GM12878 (cell line): ENCODE measurements around the gene CHN2. TPM values are rescaled to one million over a fixed set of nuclear protein-coding genes. Genes with fewer than 3 reads are reported as not detected.

Experiments used
- BACH1 ChIP-seq: fragments of 450-650 bp; IDR thresholded peaks from 2 replicates; pipeline ENCODE4 v1.6.1; 2017; ENCODE audit warnings: mild to moderate bottlenecking, borderline replicate concordance
- CHD2 ChIP-seq: IDR thresholded peaks from 2 replicates; pipeline ENCODE4 v1.6.1; 2011; ENCODE audit warnings: low read depth, low read length, improper control_type of control experiment, borderline replicate concordance
- JUND ChIP-seq: IDR thresholded peaks from 2 replicates; pipeline ENCODE4 v1.6.1; 2012; ENCODE audit warnings: low read depth, mild to moderate bottlenecking, low read length, improper control_type of control experiment, moderate library complexity
- LARP7 ChIP-seq: fragments of 450-650 bp; IDR thresholded peaks from 2 replicates; pipeline ENCODE4 v1.6.1; 2017; ENCODE audit warnings: mild to moderate bottlenecking
- MTA2 ChIP-seq: fragments of 450-650 bp; IDR thresholded peaks from 2 replicates; pipeline ENCODE4 v1.6.1; 2016; ENCODE audit warnings: low read depth, mild to moderate bottlenecking, moderate library complexity
- NFYA ChIP-seq: IDR thresholded peaks from 2 replicates; pipeline ENCODE4 v1.6.1; 2011; ENCODE audit warnings: low read depth, mild to moderate bottlenecking, low read length, improper control_type of control experiment, borderline replicate concordance
- PAX8 ChIP-seq: fragments of 450-650 bp; IDR thresholded peaks from 2 replicates; pipeline ENCODE4 v1.6.1; 2017; ENCODE audit warnings: mild to moderate bottlenecking, moderate library complexity
- POLR2AphosphoS2 ChIP-seq: IDR thresholded peaks from 2 replicates; pipeline ENCODE4 v1.6.1; 2011; ENCODE audit warnings: low read depth, mild to moderate bottlenecking, low read length, improper control_type of control experiment, moderate library complexity
- STAT3 ChIP-seq: IDR thresholded peaks from 2 replicates; pipeline ENCODE4 v1.6.1; 2011; ENCODE audit warnings: low read depth, low read length, improper control_type of control experiment
- TCF12 ChIP-seq: IDR thresholded peaks from 2 replicates; pipeline ENCODE4 v1.6.1; 2011; ENCODE audit warnings: low read depth, mild to moderate bottlenecking, low read length
- WRNIP1 ChIP-seq: IDR thresholded peaks from 2 replicates; pipeline ENCODE4 v1.6.1; 2011; ENCODE audit warnings: low read depth, low read length, improper control_type of control experiment, borderline replicate concordance
- ZBED1 ChIP-seq: IDR thresholded peaks from 2 replicates; pipeline ENCODE4 v1.6.1; 2016; ENCODE audit warnings: borderline replicate concordance
- polyA plus RNA-seq, 11 experiments: library from polyadenylated mRNA; depleted of rRNA in 4 of 11; unstranded in 6 of 11; stranded (reverse) in 5 of 11; fragments of >200 nt; fragmentation: Nextera tagmentation in 4 of 11; fragmentation: Illumina TruSeq in 1 of 11; extraction: Ambion mirVana in 4 of 11; extraction: Trizol in 1 of 11; gene quantifications; 1 replicate in 1 of 11; 2 replicates in 10 of 11; pipeline versions ENCODE4 v1.2.1 to v1.2.3, GENCODE V29; 2011 to 2016; ENCODE audit warnings: inconsistent platforms in 2 of 11, missing spikeins in 2 of 11, low read depth in 1 of 11
- total RNA-seq, 4 experiments: library from RNA; depleted of rRNA in 3 of 4; stranded (reverse); fragments of >200 nt in 3 of 4; fragmentation: Illumina TruSeq in 1 of 4; extraction: Trizol in 1 of 4; gene quantifications; 2 replicates each; pipeline versions ENCODE4 v1.2.1 to v1.2.3, GENCODE V29; 2013 to 2021
- TF ChIP-seq, protein P1 (sequence below), 3 experiments: IDR thresholded peaks in 2 of 3; conservative IDR thresholded peaks in 1 of 3; 2 replicates each; pipeline ENCODE4 v1.5.1; 2011; ENCODE audit warnings: low read depth in 3 of 3, low read length in 3 of 3, mild to moderate bottlenecking in 3 of 3, control low read depth in 2 of 3, moderate library complexity in 2 of 3, inconsistent platforms in 1 of 3, mixed read lengths in 1 of 3; ENCODE audit not compliant: control insufficient read depth in 2 of 3, insufficient read depth in 1 of 3; ENCODE audit errors: extremely low read depth in 1 of 3
- TF ChIP-seq, protein P2 (sequence below): IDR thresholded peaks from 2 replicates; pipeline ENCODE4 v1.6.1; 2011; ENCODE audit warnings: borderline replicate concordance, low read depth, mild to moderate bottlenecking, moderate library complexity, mixed read lengths, low read length; ENCODE audit not compliant: insufficient read depth; ENCODE audit errors: extremely low read length
- TF ChIP-seq, protein P3 (sequence below): fragments of 450-650 bp; formaldehyde crosslinking; IDR thresholded peaks from 2 replicates; pipeline ENCODE4 v1.5.0; 2022; ENCODE audit warnings: mild to moderate bottlenecking, missing genetic modification characterization

CHN2 gene
- total and polyA plus RNA-seq, 10 of the 15 experiments (the other 5 are each of a cell fraction or from before 2014, with no cell fraction given), result 0.11 to 3.8 (median 0.37) TPM; not detected in 2

DNA sequence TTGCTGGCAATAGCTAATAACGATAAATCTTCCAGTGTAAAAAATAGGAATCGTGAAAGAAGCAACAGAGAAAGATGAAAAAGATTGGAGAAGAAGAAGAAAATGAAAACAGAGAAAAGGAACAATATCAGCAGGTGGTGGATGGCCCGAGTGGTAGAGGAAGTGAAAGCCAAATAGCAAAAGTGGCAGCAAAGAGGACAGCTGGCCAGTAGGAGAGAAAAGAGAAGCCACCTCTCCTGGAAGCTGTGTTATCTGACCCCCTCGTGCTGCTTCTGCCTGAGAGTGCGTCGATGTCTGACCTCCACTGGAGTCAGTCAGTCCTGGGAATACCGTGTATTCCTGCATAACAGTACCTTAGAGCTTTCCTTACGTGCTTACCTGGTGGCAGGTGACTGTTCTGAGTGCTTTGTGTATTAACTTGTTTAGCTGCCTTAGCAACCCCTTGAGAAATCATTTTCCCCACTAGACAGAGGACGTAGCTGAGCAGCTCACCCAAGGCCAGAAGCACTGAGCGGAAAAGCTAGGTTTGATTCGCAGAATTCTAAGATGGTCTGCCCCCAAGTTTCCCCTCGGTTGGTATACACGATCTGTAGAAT, 88.3 kb downstream of the CHN2 start (continued):
- TF ChIP-seq, protein P1, sequence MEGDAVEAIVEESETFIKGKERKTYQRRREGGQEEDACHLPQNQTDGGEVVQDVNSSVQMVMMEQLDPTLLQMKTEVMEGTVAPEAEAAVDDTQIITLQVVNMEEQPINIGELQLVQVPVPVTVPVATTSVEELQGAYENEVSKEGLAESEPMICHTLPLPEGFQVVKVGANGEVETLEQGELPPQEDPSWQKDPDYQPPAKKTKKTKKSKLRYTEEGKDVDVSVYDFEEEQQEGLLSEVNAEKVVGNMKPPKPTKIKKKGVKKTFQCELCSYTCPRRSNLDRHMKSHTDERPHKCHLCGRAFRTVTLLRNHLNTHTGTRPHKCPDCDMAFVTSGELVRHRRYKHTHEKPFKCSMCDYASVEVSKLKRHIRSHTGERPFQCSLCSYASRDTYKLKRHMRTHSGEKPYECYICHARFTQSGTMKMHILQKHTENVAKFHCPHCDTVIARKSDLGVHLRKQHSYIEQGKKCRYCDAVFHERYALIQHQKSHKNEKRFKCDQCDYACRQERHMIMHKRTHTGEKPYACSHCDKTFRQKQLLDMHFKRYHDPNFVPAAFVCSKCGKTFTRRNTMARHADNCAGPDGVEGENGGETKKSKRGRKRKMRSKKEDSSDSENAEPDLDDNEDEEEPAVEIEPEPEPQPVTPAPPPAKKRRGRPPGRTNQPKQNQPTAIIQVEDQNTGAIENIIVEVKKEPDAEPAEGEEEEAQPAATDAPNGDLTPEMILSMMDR (IDR thresholded peaks at IDR 0.05 in 2 of 3, conservative IDR thresholded peaks at IDR 0.05 in 1 of 3; ENCODE audit: control insufficient read depth in 2 of 3, extremely low read depth in 1 of 3, insufficient read depth in 1 of 3, low read depth in 3 of 3, low read length in 3 of 3), result no peak
- no peak for TF ChIP-seq NFYA
- TF ChIP-seq POLR2AphosphoS2, result no peak
- TF ChIP-seq, protein P2, sequence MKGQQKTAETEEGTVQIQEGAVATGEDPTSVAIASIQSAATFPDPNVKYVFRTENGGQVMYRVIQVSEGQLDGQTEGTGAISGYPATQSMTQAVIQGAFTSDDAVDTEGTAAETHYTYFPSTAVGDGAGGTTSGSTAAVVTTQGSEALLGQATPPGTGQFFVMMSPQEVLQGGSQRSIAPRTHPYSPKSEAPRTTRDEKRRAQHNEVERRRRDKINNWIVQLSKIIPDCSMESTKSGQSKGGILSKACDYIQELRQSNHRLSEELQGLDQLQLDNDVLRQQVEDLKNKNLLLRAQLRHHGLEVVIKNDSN, result no peak
- peak; percentile 58; the same call in 1 of the 2 replicates for TF ChIP-seq MTA2
- TF ChIP-seq BACH1, result no peak
- TF ChIP-seq JUND, result no peak
- TF ChIP-seq LARP7, result no peak
- no peak for TF ChIP-seq WRNIP1
- no peak for TF ChIP-seq PAX8
- TF ChIP-seq TCF12, result peak; percentile 84
- TF ChIP-seq STAT3, result no peak
- TF ChIP-seq ZBED1, result no peak
- TF ChIP-seq, protein P3, sequence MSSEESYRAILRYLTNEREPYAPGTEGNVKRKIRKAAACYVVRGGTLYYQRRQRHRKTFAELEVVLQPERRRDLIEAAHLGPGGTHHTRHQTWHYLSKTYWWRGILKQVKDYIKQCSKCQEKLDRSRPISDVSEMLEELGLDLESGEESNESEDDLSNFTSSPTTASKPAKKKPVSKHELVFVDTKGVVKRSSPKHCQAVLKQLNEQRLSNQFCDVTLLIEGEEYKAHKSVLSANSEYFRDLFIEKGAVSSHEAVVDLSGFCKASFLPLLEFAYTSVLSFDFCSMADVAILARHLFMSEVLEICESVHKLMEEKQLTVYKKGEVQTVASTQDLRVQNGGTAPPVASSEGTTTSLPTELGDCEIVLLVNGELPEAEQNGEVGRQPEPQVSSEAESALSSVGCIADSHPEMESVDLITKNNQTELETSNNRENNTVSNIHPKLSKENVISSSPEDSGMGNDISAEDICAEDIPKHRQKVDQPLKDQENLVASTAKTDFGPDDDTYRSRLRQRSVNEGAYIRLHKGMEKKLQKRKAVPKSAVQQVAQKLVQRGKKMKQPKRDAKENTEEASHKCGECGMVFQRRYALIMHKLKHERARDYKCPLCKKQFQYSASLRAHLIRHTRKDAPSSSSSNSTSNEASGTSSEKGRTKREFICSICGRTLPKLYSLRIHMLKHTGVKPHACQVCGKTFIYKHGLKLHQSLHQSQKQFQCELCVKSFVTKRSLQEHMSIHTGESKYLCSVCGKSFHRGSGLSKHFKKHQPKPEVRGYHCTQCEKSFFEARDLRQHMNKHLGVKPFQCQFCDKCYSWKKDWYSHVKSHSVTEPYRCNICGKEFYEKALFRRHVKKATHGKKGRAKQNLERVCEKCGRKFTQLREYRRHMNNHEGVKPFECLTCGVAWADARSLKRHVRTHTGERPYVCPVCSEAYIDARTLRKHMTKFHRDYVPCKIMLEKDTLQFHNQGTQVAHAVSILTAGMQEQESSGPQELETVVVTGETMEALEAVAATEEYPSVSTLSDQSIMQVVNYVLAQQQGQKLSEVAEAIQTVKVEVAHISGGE (CRISPR knock-in tag), result no peak
- no peak for TF ChIP-seq CHD2
- TF ChIP-seq, all 136 proteins: peak for 10
